ENCODE results near the gene DZIP3.

DNA sequence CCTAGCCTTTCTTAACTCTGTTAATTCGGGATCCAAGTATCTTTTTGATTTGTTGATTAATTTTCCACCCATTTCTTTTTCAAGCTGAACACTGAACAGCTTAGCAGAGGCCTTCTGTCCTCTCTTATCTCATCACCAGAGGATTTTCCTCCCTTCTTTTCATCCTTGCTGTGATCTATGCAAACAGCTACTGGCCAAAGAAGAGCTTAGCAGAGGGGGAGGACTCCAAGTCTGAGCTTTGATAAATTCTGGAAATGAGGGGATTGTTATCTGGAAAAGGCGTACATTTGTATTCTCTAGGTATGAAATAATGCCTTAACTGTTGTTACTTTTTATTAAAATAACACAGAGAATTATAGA is 13.4 kb downstream of the DZIP3 start:
- TF ChIP-seq CTCF (optimal IDR thresholded peaks at IDR 0.05 in 1 of 3, IDR thresholded peaks at IDR 0.05 in 1 of 3, conservative IDR thresholded peaks at IDR 0.05 in 1 of 3; ENCODE audit: extremely low read depth in 1 of 3, insufficient read depth in 2 of 3, low read length in 3 of 3) (no peak), EZH2 (IDR thresholded peaks at IDR 0.05; ENCODE audit: low read length) (no peak)

Data from keratinocyte (primary cell).